ENCODE measurements around the gene PAQR7. TPM values are rescaled to one million over a fixed set of nuclear protein-coding genes. Genes with fewer than 3 reads are reported as not detected.

PAQR7 gene
- polyA plus RNA-seq, 1 experiment: 12.6 TPM

- no peak for DNase-seq (ENCODE audit: low read depth)
- H3K36me3 ChIP-seq (ENCODE audit: control insufficient read depth, insufficient read depth, low read length): no peaks in the 10 kb centered on the region
- peak overlapping the region; percentile 86 for H3K4me3 ChIP-seq (ENCODE audit: low read depth, low read length)
- ChIA-PET POLR2A (no interaction called here), CTCF (interaction anchor here (1.6 to 13.9 kb wide), 3 partner anchors 11 to 92 kb away, joined by 4 to 308 read pairs (median 9); partner anchors contain the start of gene PAFAH2)
- TF ChIP-seq, protein P1, sequence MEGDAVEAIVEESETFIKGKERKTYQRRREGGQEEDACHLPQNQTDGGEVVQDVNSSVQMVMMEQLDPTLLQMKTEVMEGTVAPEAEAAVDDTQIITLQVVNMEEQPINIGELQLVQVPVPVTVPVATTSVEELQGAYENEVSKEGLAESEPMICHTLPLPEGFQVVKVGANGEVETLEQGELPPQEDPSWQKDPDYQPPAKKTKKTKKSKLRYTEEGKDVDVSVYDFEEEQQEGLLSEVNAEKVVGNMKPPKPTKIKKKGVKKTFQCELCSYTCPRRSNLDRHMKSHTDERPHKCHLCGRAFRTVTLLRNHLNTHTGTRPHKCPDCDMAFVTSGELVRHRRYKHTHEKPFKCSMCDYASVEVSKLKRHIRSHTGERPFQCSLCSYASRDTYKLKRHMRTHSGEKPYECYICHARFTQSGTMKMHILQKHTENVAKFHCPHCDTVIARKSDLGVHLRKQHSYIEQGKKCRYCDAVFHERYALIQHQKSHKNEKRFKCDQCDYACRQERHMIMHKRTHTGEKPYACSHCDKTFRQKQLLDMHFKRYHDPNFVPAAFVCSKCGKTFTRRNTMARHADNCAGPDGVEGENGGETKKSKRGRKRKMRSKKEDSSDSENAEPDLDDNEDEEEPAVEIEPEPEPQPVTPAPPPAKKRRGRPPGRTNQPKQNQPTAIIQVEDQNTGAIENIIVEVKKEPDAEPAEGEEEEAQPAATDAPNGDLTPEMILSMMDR (IDR thresholded peaks at IDR 0.05; ENCODE audit: insufficient read depth, low read depth, low read length): no peak
- no peaks in the 10 kb centered on the region for H3K27me3 ChIP-seq (ENCODE audit: control insufficient read depth, insufficient read depth, low read length)
These were observed 31.3 kb upstream of the PAQR7 start for GRCh38 chr1:25906644-25907300.

DNA sequence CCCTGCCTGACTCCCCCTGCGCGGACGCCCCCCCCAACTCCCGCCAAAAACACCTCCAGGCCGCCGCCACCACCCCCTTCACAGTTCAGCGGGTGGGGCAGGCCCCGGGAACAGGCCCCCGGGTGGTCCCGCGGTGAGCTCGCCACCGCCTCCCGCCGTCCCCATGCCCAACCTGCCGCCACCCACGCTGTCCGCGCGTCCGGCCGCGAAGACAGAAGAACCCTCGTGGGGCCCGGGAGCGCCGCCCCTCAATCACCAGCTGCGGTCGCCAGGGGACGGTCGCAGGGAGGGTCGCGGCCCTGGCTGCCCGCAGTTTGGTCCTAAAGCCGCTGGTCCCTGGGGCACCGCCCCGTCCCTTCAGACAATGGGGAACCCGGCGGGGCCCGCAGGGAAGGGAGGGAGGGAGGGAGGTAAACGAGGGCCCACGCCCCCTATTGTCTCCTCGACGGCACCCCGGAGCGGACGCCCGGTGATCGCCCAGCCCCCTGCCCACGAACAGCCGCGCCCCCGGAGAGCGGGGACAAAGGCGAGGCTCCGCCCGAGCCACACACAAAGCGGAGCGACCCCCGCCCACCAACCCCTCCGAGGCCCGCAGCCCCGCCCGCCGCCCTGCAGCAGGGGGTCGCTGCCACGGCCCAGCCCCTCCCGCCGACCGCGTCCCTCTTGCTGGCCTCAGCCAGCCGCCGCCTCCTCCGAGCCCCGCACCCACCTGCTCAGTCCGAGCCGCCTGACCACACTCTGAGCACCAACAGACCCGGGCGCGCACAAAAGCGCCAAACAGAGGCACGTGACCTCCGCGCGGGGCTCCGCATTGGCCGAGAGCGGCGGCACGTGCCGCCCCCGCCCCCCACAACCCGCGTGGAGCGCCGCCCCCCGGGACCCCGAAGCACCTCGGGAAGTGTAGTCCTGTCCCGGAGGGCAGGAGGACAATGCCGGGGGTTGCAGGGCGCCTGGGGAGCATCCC lies 30.5 kb upstream of the PAQR7 start, which contains the start of gene STMN1:
TSS of gene STMN1 (minus strand) at position 740 of the 964 bp plus-strand sequence. CDS start 1,743 bp downstream, outside the sequence.
- ChIA-PET CTCF (interaction anchor here (1.0 to 13.9 kb wide), 6 partner anchors 8 to 93 kb away, joined by 3 to 308 read pairs (median 4); partner anchors contain the start of gene PAFAH2), POLR2A (no interaction called here)
- TF ChIP-seq, protein P1 (IDR thresholded peaks at IDR 0.05; ENCODE audit: insufficient read depth, low read depth, low read length): peak; percentile 23; the same call in 1 of the 2 replicates

GRCh38 chr1:25904943-25905679 lies 29.6 kb upstream of the PAQR7 start:
- Histone ChIP-seq H3K4me3 (ENCODE audit: low read depth, low read length) (peak overlapping the region; percentile 86), H3K27me3 (ENCODE audit: control insufficient read depth, insufficient read depth, low read length) (no peaks in the 10 kb centered on the region), H3K36me3 (ENCODE audit: control insufficient read depth, insufficient read depth, low read length) (peaks cover 1% of the 10 kb centered on the region; the same call in 1 of the 2 replicates)
- ChIA-PET CTCF (interaction anchor here (1.0 to 13.9 kb wide), 5 partner anchors 9 to 94 kb away, joined by 3 to 308 read pairs (median 5); partner anchors contain the start of gene PAFAH2), POLR2A (interaction anchor here (0.7 kb wide), 1 partner anchor 514 kb away, joined by 5 read pairs; no protein-coding TSS in a partner anchor)
- peak; percentile 52 for DNase-seq (ENCODE audit: low read depth)
- TF ChIP-seq, protein P1 (IDR thresholded peaks at IDR 0.05; ENCODE audit: insufficient read depth, low read depth, low read length): no peak

More for the DNA sequence above, 30.5 kb upstream of the PAQR7 start, which contains the start of gene STMN1:
- no peaks in the 10 kb centered on the region for H3K27me3 ChIP-seq (ENCODE audit: control insufficient read depth, insufficient read depth, low read length)
- peaks cover 1% of the 10 kb centered on the region; the same call in 1 of the 2 replicates for H3K36me3 ChIP-seq (ENCODE audit: control insufficient read depth, insufficient read depth, low read length)
- no peak for DNase-seq (ENCODE audit: low read depth)
- H3K4me3 ChIP-seq (ENCODE audit: low read depth, low read length): peak within 1 kb of the TSS; percentile 86

- DNase-seq (ENCODE audit: low read depth): no peak
- ChIA-PET CTCF (interaction anchor here (1.4 to 13.9 kb wide), 4 partner anchors 9 to 242 kb away, joined by 4 to 308 read pairs (median 22); partner anchors contain the start of gene PAFAH2), POLR2A (interaction anchor here (0.6 kb wide), 1 partner anchor 78 kb away, joined by 3 read pairs; no protein-coding TSS in a partner anchor)
- no peaks in the 10 kb centered on the region for H3K27me3 ChIP-seq (ENCODE audit: control insufficient read depth, insufficient read depth, low read length)
- peak overlapping the region; percentile 86; the same call in 1 of the 2 replicates for H3K4me3 ChIP-seq (ENCODE audit: low read depth, low read length)
- peaks cover 1% of the 10 kb centered on the region; the same call in 1 of the 2 replicates for H3K36me3 ChIP-seq (ENCODE audit: control insufficient read depth, insufficient read depth, low read length)
- TF ChIP-seq, protein P1 (IDR thresholded peaks at IDR 0.05; ENCODE audit: insufficient read depth, low read depth, low read length): no peak
These were observed 28.5 kb upstream of the PAQR7 start for GRCh38 chr1:25903986-25904385.
